ENCODE data around the gene ACMSD. TPM values are rescaled to one million over a fixed set of nuclear protein-coding genes. Genes with fewer than 3 reads are reported as not detected.

The ACMSD gene
- polyA plus RNA-seq, 1 donor from 2014 or later, result not detected

DNA sequence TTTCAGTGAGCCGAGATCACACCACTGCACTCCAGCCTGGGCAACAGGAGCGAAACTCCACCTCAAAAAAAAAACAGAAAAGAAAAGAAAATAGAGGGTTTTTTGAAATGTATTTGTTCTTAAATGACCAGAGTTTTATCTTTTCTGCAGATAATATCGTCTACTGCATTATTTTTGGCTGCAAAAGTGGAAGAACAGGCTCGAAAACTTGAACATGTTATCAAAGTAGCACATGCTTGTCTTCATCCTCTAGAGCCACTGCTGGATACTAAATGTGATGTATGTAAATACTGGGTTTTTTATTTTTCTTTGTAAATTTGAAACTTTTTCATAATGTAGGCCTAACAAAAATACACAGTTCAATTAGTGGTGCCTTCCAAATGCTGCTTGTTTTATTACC lies 98.3 kb downstream of the ACMSD start:
- Histone ChIP-seq H4K20me1 (ENCODE audit: insufficient read depth) (peaks cover 6% of the 10 kb centered on the region), H3K4me2 (ENCODE audit: low read length) (no peak overlapping the region), H3K9me3 (ENCODE audit: low read length) (no peaks in the 10 kb centered on the region), H3F3A (ENCODE audit: insufficient read depth, low read length, poor library complexity, severe bottlenecking) (no peaks in the 10 kb centered on the region), H3K27ac (ENCODE audit: low read length) (no peak overlapping the region), H3K9ac (ENCODE audit: low read length) (no peak overlapping the region), H3K4me3 (ENCODE audit: low read length) (no peak overlapping the region), H3K27me3 (ENCODE audit: insufficient read depth, low read depth, low read length) (no peaks in the 10 kb centered on the region), H3K9me2 (ENCODE audit: insufficient read depth, low read length) (no peaks in the 10 kb centered on the region), H2AFZ (ENCODE audit: low read depth, low read length) (no peak overlapping the region), H3K79me2 (replicated peaks; ENCODE audit: insufficient read depth, low read length) (peaks cover 68% of the 10 kb centered on the region), H3K36me3 (ENCODE audit: insufficient read depth, low read length) (no peaks in the 10 kb centered on the region)
- TF ChIP-seq RAD21 (conservative IDR thresholded peaks at IDR 0.05) (no peak), EP300 (conservative IDR thresholded peaks at IDR 0.05; ENCODE audit: poor library complexity, severe bottlenecking) (no peak)
- TF ChIP-seq, protein P1, sequence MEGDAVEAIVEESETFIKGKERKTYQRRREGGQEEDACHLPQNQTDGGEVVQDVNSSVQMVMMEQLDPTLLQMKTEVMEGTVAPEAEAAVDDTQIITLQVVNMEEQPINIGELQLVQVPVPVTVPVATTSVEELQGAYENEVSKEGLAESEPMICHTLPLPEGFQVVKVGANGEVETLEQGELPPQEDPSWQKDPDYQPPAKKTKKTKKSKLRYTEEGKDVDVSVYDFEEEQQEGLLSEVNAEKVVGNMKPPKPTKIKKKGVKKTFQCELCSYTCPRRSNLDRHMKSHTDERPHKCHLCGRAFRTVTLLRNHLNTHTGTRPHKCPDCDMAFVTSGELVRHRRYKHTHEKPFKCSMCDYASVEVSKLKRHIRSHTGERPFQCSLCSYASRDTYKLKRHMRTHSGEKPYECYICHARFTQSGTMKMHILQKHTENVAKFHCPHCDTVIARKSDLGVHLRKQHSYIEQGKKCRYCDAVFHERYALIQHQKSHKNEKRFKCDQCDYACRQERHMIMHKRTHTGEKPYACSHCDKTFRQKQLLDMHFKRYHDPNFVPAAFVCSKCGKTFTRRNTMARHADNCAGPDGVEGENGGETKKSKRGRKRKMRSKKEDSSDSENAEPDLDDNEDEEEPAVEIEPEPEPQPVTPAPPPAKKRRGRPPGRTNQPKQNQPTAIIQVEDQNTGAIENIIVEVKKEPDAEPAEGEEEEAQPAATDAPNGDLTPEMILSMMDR (IDR thresholded peaks at IDR 0.05; ENCODE audit: poor library complexity, severe bottlenecking), result no peak

DNA sequence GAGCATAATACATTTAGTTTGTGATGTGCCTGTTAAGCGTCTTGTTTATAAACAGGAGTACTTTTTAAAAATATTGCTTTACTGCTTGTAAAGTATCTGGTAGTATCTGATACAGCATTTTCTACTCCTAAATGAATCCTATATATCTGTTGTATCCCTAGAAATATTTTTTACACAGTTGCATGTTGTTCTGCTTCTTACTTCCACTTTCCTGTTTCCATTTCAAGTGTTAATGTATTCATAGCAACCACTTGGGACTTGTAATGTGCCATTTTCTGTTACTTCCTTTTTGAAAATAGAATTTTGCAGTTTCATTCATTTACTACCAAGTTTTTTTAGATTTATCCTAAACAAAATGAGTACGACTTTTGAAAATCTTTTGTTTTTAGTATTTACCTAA lies 105.1 kb downstream of the ACMSD start:
- Histone ChIP-seq H3K27me3 (ENCODE audit: insufficient read depth, low read depth, low read length) (no peaks in the 10 kb centered on the region), H3K4me3 (ENCODE audit: low read length) (no peak overlapping the region), H3K9me2 (ENCODE audit: insufficient read depth, low read length) (no peaks in the 10 kb centered on the region), H3K4me2 (ENCODE audit: low read length) (no peak overlapping the region), H2AFZ (ENCODE audit: low read depth, low read length) (no peak overlapping the region), H3K9ac (ENCODE audit: low read length) (no peak overlapping the region), H3K36me3 (ENCODE audit: insufficient read depth, low read length) (peaks cover 5% of the 10 kb centered on the region), H3K9me3 (ENCODE audit: low read length) (no peaks in the 10 kb centered on the region), H4K20me1 (ENCODE audit: insufficient read depth) (no peaks in the 10 kb centered on the region), H3F3A (ENCODE audit: insufficient read depth, low read length, poor library complexity, severe bottlenecking) (no peaks in the 10 kb centered on the region), H3K79me2 (replicated peaks; ENCODE audit: insufficient read depth, low read length) (peaks cover 7% of the 10 kb centered on the region), H3K27ac (ENCODE audit: low read length) (no peak overlapping the region)
- TF ChIP-seq EP300 (conservative IDR thresholded peaks at IDR 0.05; ENCODE audit: poor library complexity, severe bottlenecking) (no peak), POLR2AphosphoS5 (IDR thresholded peaks at IDR 0.05) (no peak), TAF1 (IDR thresholded peaks at IDR 0.05; ENCODE audit: low read depth) (no peak), SMC3 (conservative IDR thresholded peaks at IDR 0.05; ENCODE audit: poor library complexity) (no peak), MXI1 (conservative IDR thresholded peaks at IDR 0.05; ENCODE audit: poor library complexity, severe bottlenecking) (no peak)
- TF ChIP-seq, protein P1 (IDR thresholded peaks at IDR 0.05; ENCODE audit: poor library complexity, severe bottlenecking), result no peak
- TF ChIP-seq, protein P2, sequence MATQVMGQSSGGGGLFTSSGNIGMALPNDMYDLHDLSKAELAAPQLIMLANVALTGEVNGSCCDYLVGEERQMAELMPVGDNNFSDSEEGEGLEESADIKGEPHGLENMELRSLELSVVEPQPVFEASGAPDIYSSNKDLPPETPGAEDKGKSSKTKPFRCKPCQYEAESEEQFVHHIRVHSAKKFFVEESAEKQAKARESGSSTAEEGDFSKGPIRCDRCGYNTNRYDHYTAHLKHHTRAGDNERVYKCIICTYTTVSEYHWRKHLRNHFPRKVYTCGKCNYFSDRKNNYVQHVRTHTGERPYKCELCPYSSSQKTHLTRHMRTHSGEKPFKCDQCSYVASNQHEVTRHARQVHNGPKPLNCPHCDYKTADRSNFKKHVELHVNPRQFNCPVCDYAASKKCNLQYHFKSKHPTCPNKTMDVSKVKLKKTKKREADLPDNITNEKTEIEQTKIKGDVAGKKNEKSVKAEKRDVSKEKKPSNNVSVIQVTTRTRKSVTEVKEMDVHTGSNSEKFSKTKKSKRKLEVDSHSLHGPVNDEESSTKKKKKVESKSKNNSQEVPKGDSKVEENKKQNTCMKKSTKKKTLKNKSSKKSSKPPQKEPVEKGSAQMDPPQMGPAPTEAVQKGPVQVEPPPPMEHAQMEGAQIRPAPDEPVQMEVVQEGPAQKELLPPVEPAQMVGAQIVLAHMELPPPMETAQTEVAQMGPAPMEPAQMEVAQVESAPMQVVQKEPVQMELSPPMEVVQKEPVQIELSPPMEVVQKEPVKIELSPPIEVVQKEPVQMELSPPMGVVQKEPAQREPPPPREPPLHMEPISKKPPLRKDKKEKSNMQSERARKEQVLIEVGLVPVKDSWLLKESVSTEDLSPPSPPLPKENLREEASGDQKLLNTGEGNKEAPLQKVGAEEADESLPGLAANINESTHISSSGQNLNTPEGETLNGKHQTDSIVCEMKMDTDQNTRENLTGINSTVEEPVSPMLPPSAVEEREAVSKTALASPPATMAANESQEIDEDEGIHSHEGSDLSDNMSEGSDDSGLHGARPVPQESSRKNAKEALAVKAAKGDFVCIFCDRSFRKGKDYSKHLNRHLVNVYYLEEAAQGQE (IDR thresholded peaks at IDR 0.05; ENCODE audit: borderline replicate concordance), result no peak

Data from neural cell (in vitro differentiated cells).